Suprapubic skin (tissue), 4 donors: ENCODE results near the gene GPR179.

Experiments used
- POLR2A ChIP-seq, 2 donors: fragments of 450-650 bp; IDR thresholded peaks; one replicate each; pipeline ENCODE4 v1.6.1; 2017; ENCODE audit warnings: antibody characterized with exemption in 2 of 2, mild to moderate bottlenecking in 2 of 2, moderate library complexity in 2 of 2
- POLR2AphosphoS5 ChIP-seq, 3 donors: sonication (generic); formaldehyde crosslinking; IDR thresholded peaks; one replicate each; pipeline ENCODE4 v1.6.1; 2017; ENCODE audit warnings: antibody characterized with exemption in 3 of 3
- TF ChIP-seq, protein P1 (sequence below), 2 donors: fragments of 200-600 bp in 1 of 2; fragments of 450-650 bp in 1 of 2; sonication (generic) in 1 of 2; IDR thresholded peaks; one replicate each; pipeline ENCODE4 v1.5.1; 2016 to 2019; ENCODE audit warnings: antibody characterized with exemption in 2 of 2, mild to moderate bottlenecking in 1 of 2, moderate library complexity in 1 of 2

- TF ChIP-seq, protein P1, sequence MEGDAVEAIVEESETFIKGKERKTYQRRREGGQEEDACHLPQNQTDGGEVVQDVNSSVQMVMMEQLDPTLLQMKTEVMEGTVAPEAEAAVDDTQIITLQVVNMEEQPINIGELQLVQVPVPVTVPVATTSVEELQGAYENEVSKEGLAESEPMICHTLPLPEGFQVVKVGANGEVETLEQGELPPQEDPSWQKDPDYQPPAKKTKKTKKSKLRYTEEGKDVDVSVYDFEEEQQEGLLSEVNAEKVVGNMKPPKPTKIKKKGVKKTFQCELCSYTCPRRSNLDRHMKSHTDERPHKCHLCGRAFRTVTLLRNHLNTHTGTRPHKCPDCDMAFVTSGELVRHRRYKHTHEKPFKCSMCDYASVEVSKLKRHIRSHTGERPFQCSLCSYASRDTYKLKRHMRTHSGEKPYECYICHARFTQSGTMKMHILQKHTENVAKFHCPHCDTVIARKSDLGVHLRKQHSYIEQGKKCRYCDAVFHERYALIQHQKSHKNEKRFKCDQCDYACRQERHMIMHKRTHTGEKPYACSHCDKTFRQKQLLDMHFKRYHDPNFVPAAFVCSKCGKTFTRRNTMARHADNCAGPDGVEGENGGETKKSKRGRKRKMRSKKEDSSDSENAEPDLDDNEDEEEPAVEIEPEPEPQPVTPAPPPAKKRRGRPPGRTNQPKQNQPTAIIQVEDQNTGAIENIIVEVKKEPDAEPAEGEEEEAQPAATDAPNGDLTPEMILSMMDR (IDR thresholded peaks at IDR 0.05) = no peak
- TF ChIP-seq POLR2A (IDR thresholded peaks at IDR 0.05) (no peak), POLR2AphosphoS5 (IDR thresholded peaks at IDR 0.05) (no peak)
Observed at GRCh38 chr17:38328620-38329019, 15.1 kb downstream of the GPR179 start.
